ENCODE data around the gene LAMC1.

The LAMC1 gene

DNA sequence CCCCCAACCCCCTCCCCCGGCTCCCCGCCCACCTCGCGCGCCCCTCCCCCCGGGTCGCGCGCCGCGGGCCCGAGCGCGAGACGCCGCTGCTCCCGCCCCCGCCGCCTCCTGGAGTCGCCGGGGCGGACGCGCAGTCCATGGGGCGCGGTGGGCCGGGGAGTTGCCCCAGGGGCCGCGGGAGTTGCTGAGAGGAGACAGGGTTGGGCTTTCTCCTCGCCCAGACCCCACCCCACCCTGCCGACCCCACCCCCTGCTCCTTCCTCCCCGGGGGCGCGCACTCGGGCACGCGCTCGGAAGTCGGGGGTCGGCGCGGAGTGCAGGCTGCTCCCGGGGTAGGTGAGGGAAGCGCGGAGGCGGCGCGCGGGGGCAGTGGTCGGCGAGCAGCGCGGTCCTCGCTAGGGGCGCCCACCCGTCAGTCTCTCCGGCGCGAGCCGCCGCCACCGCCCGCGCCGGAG is at the start of gene LAMC1:
Gene LAMC1 (plus strand): TSS at position 275 of the 455 bp plus-strand sequence. CDS start 297 bp downstream, outside the sequence.
- DNase-seq (ENCODE audit: low spot score): no peak

DNA sequence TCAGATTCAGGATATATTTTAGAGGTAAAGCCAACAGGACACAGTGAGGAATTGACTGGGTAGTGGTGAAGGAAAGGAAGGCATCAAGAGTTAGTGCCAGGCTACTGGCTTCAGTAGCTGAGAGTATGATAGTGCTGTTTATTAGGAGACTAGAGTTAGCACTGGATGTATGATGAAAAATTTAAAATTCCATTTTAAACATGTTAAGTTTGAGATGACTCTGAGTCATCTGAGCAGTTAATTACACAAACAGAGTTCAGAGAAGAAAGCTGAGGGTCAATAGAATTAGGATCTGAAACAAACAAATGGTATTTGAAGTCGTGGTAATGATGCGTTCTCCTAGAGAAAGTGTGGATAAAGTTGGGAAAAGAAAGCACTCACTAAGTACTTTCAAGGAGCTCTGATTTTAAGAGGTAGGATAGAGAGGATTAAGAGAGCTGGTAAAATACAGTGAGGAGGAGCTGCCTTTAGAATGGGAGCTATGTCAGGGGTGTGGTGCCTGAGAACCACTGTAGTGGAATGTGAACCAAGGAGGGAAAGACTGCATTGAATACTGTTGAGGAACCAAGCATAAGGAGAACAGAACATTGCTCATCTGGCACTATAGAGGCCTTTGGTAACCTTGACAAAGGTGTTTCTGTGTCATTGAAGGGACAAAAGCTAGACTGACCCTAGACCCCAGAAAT is 48.6 kb upstream of the LAMC1 start:
- no peak for DNase-seq (ENCODE audit: low spot score)

DNA sequence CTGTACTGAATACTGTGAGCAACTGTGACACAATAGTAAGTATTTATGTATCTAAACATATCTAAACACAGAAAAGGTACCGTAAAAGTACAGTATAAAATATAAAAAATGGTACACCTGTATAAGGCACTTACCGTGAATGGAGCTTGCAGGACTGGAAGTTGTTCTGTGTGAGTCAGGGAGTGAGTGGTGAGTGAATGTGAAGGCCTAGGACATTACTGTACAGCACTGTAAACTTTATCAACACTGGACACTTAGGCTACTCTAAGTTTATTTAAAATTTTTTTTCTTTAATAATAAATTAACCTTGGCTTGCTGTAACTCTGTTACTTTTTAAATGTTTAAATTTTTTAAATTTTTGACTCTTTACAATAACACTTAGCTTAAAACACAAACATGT is 45.7 kb upstream of the LAMC1 start:
- no peak for DNase-seq (ENCODE audit: low spot score)

DNA sequence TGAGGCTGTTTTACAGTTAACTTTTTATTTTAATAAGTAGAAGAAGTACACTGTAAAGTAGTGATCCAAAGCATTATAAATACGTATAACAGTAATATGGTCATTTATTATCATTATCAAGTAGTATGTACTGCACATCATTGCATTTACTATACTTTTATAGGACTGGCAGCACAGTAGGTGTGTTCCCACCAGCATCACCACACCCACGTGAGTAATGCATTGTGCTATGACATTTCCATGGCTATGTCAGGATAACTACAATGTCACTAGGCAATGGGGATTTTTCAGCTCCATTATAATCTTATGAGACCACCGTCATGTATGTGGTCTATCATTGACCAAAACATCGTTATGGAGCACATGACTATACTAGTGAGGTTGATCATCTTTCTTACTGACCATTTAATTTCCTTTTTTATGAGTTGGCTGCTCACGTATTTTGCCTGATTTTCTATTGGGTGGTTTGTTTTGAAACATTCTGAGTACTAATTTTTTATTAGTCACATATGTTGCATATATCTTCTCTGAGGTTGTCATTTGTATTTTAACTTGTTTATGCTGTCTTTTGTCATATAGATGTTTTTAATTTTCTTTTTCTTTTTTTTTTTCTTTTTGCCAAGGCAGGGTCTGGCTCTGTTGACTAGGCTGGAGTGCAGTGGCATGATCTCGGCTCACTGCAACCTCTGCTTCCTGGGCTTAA is 44.9 kb upstream of the LAMC1 start:
- DNase-seq (ENCODE audit: low spot score): no peak

DNA sequence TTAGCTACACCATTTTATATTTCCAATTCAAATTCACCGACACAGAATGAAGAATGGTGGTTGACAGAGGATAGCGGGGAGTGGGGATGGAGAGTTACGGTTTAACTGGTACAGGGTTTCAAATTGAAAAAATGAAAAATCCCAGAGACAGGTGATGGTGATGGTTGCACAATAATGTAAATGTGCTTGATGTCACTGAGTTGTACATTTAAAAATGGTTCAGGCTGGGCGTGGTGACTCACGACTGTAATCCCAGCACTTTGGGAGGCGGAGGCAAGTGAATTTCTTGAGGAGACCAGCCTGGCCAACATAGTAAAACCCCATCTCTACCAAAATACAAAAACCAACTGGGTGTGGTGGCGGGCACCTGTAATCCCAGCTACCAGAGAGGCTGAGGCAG is 39.1 kb upstream of the LAMC1 start:
- DNase-seq (ENCODE audit: low spot score): no peak

DNA sequence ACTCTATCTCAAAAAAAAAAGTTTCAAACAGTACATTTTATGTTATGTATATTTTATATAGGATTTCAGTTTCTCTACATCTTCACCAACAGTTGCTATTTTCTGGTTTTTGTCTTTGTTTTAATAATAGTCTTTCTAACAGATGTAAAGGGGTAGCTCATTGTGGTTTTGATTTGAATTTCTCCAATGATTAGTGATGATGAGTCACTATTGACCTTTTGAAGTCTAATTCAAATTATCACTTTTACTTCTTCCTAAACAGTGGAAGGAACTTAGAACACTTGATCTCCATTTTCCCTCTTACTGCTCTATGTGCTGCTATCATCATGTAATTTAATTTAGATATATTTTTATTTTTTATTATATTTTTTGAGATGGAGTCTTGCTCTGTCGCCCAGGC is 38.6 kb upstream of the LAMC1 start:
- DNase-seq (ENCODE audit: low spot score): no peak

DNA sequence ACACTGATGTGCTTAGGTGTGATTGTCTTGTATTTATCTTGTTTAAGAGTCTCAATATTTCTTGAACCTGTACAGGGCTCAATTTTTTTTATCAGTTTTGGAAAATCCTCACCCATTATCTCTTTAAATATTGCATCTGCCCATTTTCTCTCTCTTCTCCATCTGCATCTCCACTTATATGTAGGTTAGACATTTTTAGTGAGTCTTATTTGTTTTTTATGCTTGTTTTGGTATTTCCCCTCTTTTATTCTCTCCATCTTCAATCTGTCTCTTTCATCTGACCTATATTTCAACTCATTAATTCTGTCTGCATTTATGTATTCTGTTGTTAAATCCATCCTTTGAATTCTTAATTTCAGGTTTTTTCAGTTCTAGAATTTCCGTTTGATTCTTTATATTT is 37.3 kb upstream of the LAMC1 start:
- DNase-seq (ENCODE audit: low spot score): no peak

DNA sequence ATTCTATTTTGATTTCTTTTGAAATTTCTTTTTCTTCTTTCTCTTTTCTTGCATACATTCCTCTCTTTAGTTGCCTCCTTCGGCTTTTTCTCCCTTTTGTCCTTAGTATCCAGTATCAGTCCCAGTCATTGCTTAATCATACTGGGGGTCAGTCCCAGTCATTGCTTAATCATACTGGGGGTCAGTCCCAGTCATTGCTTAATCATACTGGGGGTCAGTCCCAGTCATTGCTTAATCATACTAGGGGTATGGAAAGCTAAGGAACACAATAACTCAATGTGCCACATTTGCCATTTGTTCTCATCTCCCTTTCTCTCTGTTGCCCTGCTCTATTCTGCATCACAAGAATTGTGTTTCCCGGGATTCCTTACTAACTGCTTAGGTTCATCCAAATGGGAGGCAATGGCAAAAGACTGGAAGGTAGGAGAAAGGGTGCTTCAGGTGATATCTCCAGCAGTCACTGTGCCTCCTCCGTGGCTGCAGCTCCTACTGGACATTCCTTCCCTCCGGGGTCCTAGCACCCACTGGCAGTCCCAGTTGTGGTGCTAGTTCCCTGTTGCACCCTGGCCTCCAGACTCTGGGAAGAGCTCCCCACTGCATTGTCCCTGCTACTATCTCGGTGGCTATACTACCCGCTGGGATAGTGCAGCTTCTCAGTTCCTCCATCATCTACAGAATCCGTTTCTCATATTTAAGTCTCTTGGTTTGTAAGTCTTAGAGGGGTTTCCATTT is 32.6 kb upstream of the LAMC1 start:
- no peak for DNase-seq (ENCODE audit: low spot score)

DNA sequence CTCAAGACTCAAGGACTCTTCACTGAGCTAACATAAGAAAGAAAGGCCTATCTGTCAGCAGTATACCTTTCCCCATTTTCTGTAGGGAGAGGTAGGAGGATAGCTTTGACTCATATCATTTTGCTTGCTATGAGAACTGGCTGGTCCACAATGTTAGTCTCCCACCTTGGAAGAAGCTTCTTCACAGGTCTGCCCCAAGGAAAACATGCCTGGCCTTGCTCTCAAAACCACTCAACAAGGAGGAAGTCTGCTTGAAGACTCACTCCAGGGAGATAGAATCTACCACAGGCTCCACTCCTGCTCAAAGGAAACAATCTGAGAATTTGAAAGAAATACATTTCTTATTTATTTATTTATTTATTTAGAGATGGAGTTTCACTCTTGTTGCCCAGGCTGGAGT is 29.5 kb upstream of the LAMC1 start:
- no peak for DNase-seq (ENCODE audit: low spot score)

DNA sequence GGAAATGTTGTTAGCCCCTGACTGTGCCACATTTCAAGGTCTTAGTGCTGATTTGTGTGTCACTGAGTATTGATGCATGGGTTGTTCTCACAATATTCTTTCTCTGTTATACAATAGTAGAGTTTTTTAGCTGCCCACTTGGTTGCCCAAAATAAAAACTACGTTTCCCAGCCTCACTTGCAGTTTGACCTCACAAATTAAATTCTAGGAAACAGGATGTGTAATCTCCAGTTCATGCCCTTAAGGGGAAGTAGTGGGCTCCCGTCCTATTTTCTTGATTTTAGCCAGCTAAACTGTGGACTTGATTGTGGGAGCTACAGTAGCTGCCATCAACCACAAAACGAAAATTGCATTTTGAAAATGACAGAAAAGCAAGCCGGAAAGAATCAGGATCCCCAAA is 27.3 kb upstream of the LAMC1 start:
- no peak for DNase-seq (ENCODE audit: low spot score)

DNA sequence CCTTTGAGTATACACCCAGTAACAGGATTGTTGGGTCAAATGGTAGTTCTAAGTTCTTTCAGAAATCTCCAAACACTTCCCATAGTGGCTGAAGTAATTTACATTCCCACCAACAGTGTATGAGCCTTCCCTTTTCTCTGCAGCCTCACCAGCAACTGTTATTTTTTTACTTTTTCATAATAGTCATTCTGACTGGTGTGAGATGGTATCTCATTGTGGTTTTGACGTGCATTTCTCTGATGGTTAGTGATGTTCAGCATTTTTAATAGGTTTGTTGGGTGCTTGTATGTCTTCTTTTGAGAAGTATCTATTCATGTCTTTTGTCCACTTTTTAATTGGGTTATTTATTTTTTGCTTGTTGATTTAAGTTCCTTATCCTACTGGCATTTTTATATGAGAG is 26.4 kb upstream of the LAMC1 start:
- no peak for DNase-seq (ENCODE audit: low spot score)

DNA sequence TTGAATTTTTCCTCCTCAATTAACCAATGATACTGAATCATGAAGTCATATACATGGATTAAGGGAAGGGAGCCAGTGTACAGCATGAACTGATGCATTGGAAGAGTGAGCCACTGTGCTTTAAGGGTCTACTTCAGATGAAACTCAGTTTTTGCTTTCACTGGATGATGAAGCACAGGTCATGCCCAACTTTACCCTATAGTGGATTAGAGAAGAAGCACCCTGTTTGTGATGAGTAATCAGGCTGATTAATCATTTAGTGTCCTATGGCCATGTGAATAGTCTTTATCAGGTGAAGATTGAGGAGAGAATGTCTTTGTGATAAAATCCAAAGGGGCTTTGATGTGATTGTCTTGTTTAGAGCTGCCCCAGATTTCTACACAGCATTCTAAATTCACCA is 24.7 kb upstream of the LAMC1 start:
- DNase-seq (ENCODE audit: low spot score): no peak

DNA sequence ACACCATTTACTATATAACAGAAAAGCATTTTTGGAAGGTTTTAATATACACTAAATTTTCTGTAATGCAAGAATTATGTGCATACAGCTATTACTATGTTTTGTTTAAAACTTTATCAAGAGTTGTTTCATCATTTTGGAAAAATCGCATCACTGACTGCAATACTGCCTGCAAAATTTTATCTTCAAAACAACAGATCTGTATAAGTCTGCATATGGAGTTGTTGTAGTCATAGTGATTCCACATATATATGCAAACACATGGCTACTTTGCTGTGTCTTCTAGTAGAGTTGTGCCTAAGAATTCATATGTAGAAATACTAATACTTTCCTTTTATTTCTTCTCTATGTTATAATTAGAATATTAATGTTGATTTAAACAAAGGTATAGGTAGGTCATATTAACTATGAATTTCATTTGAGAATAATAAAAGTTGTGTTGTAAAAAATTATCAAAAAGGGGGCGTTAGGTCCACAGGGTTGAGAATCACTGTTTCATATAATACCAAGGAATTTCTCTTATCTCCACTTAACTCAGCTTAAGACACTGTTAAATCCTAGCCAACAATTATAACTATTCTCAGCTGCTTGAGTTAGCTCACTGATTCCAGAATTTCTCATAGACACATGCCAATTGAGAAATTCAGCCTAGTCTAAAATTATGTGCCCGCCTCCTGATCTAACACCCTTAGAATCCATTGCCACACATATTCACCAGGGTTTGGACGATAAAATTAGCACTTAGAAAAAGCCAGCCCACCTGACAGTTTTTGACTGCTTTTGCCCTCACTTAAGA is 22.9 kb upstream of the LAMC1 start:
- no peak for DNase-seq (ENCODE audit: low spot score)

DNA sequence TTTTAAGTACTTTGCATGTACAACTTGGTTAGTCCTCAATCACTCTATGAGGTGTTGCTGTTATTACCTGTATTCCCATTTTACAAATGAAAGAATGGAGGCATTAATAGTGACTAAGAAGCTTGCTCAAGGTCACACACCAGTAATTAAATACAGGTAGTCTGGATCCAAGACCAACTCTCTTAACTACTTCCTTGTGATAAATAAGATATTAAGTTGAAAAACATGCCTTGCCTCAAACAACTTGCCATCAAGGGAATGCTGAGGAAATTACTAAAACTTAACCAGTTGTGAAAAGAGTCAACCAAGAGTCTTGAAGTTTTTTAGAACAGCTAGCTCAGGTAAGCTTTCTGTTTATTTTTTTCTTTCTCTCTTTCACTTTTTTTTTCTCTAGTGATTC is 21.0 kb upstream of the LAMC1 start:
- no peak for DNase-seq (ENCODE audit: low spot score)

DNA sequence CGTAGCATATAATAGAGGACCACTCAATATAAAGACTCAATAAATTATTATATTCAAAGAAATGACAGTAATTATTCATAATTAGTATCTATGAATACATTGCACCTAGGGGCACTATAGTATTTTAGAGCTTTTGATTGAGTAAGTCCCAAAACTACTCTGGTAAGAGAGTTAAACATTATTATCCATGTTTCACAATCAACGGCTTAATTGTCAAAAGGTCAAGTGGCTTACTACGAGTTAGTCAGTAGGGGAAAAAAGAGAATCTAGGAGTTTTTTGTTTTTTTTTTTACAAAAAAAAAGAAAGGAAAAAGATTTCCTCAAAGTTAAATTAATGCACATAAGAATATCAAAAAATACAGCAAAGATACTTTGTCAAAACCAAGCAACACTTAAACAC is 20.4 kb upstream of the LAMC1 start:
- no peak for DNase-seq (ENCODE audit: low spot score)

DNA sequence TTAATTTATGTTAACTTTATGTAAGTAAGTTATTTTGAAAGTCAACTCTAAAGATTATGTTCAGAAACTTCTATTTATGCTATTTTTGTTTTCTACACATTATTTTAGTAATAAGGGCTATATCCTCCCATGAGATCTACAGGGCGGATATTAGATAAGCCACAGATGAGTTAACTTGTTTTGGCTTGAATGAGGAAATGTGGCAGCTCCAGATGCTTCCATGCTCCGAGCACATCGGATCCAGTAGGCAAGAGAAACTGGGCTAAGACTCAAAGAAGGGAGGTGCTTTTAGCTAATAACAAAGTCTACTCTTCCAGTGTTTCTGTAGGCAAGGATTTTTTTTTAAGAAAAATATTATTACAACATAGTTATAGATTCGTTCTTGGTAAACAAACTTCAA is 20.0 kb upstream of the LAMC1 start:
- DNase-seq (ENCODE audit: low spot score): no peak

DNA sequence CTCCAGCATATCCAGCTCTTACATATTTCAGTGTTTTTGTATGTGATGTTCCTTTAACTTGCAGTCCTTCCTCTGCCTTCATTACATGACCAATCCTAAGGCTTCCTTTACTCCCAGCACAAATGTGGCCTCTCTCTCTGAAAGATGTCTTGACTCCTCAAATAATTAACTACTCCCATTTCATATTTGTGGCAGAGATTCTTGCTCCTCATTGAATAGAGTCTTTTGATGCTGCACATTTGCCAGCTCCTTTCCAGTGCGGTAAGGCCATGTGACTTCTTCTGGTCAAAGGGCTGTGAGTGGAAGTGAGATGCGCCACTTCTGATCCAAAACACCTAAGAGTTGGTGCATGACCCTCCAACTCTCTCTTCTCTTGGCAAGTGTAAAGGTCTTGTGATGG is 19.1 kb upstream of the LAMC1 start:
- DNase-seq (ENCODE audit: low spot score): no peak

DNA sequence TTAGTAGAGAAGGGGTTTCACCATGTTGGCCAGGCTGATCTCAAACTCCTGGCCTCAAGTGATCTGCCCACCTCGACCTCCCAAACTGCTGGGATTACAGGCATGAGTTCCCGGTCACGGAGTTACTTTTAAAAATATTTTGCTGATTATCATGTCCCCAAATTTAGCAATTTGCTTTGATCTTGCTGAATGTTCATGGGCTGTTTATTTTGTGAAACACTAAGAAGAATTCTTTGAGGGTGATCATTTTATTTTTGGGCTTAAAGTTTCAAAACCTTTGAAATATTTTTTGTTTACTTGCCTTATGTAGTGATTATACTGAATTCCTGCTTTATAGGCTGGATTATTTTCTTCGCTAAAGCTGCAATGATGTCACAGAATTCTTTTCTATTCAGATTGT is 11.4 kb upstream of the LAMC1 start:
- no peak for DNase-seq (ENCODE audit: low spot score)

DNA sequence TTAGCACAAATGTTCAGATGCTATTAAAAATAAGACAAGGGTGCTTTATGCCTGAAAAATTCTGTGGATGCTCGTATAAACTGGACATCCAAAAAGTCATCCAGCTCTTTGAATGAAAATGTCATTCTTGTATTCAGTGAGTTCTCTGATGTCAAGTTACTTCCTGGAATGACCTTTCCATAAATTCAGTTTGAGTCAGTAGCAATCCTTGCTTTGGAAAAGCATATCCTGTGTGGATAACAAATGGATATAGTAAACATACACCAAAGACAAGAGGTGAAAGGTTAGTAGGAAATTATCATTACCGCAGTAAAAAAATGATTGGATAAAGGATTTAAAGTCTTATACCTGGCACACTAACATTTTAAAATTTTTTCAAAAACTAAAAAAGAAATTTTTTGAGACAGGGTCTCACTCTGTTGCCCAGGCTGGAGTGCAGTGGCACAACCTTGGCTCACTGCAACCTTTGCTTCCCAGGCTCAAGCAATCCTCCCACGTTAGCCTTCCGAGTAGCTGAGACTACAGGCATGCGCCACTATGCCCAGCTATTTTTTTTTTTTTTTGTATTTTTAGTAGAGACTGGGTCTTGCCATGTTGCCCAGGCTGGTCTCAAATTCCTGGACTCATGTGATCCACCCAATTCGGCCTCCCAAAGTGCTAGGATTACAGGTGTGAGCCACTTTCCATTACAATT is 10.8 kb upstream of the LAMC1 start:
- DNase-seq (ENCODE audit: low spot score): no peak

DNA sequence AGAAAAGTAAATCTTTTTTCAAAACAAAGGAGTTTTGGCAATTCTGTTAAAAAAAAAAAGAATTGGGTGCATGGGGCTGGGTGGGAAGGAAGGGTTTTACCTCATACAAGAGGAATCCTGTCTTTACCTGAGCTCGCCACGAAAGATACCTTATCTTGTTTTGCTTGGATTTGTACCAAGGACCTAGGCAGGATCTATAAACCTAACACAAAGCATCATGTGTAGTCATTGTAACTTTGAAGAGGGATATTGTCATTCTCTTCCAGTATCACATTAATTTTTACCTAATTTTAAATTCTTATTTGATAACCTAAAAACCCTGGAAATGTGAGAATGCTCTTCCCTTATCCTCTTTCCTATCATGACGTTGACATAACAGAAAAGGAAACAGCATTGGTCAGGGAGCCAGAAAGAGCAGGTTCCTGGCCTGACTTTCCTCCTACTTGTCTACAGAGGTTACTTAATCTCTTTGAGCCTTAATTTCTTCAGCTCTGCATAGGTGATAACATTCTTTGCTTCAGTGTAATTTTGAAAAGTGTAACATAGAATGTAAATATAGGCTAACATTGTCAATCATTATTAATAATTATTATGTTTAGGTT is 4.0 kb upstream of the LAMC1 start:
- DNase-seq (ENCODE audit: low spot score): no peak

DNA sequence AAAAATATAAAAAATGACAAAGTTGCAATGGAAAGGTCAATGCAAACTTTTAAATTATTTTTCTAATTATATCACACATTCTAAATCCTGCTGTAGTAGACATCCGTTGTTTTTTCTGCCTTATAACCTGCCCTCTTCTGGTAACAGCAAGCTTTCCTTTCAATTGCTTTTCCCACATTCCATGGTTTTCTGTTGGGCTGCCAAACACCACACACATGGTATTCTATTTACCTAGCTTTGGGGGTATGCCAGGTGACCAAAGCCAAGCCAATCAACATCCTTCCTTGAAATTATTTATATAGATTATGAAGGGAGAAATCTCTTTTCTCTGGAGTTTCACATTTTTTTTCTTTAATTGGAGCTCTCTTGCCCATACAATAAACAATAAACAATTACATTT is 3.4 kb upstream of the LAMC1 start:
- DNase-seq (ENCODE audit: low spot score): no peak
